ENCODE data around the gene WNK2. TPM values are rescaled to one million over a fixed set of nuclear protein-coding genes. Genes with fewer than 3 reads are reported as not detected.

WNK2 gene
- total and polyA plus RNA-seq, 12 donors, result 16.6 to 236 (median 178) TPM

GRCh38 chr9:93263334-93264229 is 79.6 kb downstream of the WNK2 start:
- Histone ChIP-seq H3K4me1 (peaks cover 0 to 35% (median 12%) of the 10 kb centered on the region in 9 donors), H3K27ac (no peak overlapping the region), H3K9me3 (no peaks in the 10 kb centered on the region), H3K36me3 (peaks cover 0 to 32% (median under 1%) of the 10 kb centered on the region in 9 donors), H3K27me3 (peaks cover 0 to 4% (median 0%) of the 10 kb centered on the region in 7 donors), H3K4me3 (no peak overlapping the region)
- TF ChIP-seq, protein P1, sequence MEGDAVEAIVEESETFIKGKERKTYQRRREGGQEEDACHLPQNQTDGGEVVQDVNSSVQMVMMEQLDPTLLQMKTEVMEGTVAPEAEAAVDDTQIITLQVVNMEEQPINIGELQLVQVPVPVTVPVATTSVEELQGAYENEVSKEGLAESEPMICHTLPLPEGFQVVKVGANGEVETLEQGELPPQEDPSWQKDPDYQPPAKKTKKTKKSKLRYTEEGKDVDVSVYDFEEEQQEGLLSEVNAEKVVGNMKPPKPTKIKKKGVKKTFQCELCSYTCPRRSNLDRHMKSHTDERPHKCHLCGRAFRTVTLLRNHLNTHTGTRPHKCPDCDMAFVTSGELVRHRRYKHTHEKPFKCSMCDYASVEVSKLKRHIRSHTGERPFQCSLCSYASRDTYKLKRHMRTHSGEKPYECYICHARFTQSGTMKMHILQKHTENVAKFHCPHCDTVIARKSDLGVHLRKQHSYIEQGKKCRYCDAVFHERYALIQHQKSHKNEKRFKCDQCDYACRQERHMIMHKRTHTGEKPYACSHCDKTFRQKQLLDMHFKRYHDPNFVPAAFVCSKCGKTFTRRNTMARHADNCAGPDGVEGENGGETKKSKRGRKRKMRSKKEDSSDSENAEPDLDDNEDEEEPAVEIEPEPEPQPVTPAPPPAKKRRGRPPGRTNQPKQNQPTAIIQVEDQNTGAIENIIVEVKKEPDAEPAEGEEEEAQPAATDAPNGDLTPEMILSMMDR (IDR thresholded peaks at IDR 0.05), result no peak
- WGBS, 2 donors, result 88 to 92% methylated on average over 38 to 39 of the region's 41 CpGs
- ATAC-seq, result no peak
- intact Hi-C loops (cut with DNase I), result no loop called here
- no peak for DNase-seq

DNA sequence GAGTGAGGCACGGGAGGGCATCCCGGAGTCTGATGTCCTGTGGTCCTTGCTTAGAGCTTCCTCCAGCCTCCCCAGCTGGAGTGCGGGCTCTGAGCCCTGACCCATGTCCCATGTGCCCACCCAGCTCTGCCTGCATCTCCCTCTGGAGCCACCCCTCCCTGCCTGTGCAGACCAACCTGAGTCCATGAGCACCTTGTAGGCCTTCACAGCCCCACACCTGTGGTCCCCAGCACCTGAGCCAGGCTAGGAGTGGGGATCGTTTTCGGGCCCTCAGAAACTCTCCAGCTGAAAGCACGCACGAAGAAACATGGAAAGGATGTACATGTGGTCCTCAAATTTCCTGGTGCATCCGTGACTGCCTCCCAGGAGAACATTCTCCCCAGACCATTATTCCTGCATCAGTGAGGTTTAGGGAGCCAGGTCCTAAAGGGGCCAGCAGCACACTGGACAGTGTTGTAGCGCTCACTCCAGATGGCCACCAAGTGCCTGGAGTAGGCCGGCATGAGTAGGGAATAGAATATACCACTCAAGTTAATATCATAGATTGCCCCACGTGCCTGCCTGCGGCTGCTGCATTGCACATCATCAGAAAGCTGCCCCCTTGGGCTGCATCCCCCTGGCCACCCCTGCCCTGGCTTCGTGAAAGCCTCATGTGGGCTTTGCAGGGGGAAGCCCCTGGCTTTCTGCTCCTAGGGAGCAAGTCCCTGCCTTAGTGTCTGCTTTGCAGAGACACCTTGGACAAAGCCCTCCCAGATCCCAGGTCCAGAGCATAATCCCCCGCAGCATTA is 80.6 kb downstream of the WNK2 start:
- peaks cover 0 to 6% (median 0%) of the 10 kb centered on the region in 7 donors for H3K27me3 ChIP-seq
- H3K9me3 ChIP-seq, result no peaks in the 10 kb centered on the region
- intact Hi-C loops (cut with DNase I), result no loop called here
- peaks cover 0 to 40% (median 3%) of the 10 kb centered on the region in 9 donors for H3K36me3 ChIP-seq
- no peak for DNase-seq
- ATAC-seq, result no peak
- no peak overlapping the region for H3K27ac ChIP-seq
- 83 to 86% methylated on average over 14 of the region's 14 CpGs for WGBS, 2 donors
- peaks cover 0 to 35% (median 12%) of the 10 kb centered on the region in 9 donors for H3K4me1 ChIP-seq
- H3K4me3 ChIP-seq, result no peak overlapping the region
- TF ChIP-seq, protein P1 (IDR thresholded peaks at IDR 0.05), result no peak

DNA sequence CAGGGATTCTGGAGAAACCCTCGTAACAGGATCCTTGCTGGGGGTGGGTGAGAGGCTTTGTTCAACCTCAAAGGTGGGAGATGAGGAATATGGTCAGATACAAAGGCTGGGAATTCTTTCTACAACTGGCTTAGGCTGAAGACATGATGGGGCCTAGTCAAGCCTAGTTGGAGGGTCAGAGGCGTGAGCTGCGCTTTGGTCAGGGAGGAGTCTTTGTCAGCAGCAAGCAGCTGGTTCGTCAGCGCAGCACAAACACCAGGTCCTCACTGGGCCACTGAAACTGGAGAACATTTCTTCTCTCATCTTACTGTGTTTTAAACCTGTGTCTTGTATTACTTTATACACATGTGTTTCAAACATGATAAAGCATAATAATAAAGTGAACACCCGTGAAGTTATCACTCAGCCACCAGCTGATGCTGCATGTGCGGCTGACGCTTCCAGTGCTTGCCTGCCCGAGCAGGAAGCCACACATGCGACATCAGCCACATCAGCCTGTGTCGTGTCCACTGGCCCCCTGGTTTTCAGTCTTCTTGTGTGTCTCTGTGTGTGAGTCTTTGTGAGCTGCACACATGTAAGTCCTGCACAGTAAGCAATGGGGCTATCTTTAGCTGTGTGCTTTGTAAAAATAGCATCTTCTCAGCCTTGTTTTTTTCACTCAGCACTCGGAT is 81.5 kb downstream of the WNK2 start:
- DNase-seq (no peak), ATAC-seq (peak in 2 of 8 donors; percentile 10 to 34)
- Histone ChIP-seq H3K9me3 (no peaks in the 10 kb centered on the region), H3K27me3 (peaks cover 0 to 6% (median 0%) of the 10 kb centered on the region in 7 donors), H3K4me1 (peaks cover 0 to 35% (median 12%) of the 10 kb centered on the region in 9 donors), H3K27ac (peak overlapping the region in 1 of 10 donors; percentile 4), H3K36me3 (peaks cover 0 to 49% (median 3%) of the 10 kb centered on the region in 9 donors), H3K4me3 (no peak overlapping the region)
- TF ChIP-seq, protein P1 (IDR thresholded peaks at IDR 0.05), result no peak
- 64 to 71% methylated on average over 12 of the region's 12 CpGs for WGBS, 2 donors
- intact Hi-C loops (cut with DNase I), result no loop called here

- peak overlapping the region in 1 of 10 donors; percentile 4 for H3K27ac ChIP-seq
- TF ChIP-seq, protein P1 (IDR thresholded peaks at IDR 0.05), result no peak
- ATAC-seq, result no peak
- H3K4me3 ChIP-seq, result no peak overlapping the region
- no peak for DNase-seq
- H3K9me3 ChIP-seq, result peaks cover 0 to 1% (median 0%) of the 10 kb centered on the region in 11 donors
- H3K36me3 ChIP-seq, result peaks cover 0 to 52% (median 3%) of the 10 kb centered on the region in 9 donors
- peaks cover 0 to 6% (median 0%) of the 10 kb centered on the region in 7 donors for H3K27me3 ChIP-seq
- intact Hi-C loops (cut with DNase I), result no loop called here
- WGBS, 2 donors, result 64 to 66% methylated on average over 6 of the region's 6 CpGs
- H3K4me1 ChIP-seq, result peaks cover 0 to 35% (median 12%) of the 10 kb centered on the region in 9 donors
These were observed 82.0 kb downstream of the WNK2 start for GRCh38 chr9:93265972-93266371.

Measured in heart right ventricle (tissue), 16 donors.